RWPE1 (cell line): ENCODE data around the gene FGF9.

ENCODE experiments used
- CTCF ChIA-PET: fragments of 350-600 bp; sonication (Branson Sonifier 250); formaldehyde crosslinking; extraction: SDS; loops from one replicate; lab custom pipeline; 2021; lab: Yijun Ruan, JAX
- POLR2A ChIA-PET: fragments of 400-600 bp; formaldehyde crosslinking; extraction: SDS; loops from one replicate; lab custom pipeline; 2020; ENCODE audit warnings: antibody characterized with exemption; ENCODE audit not compliant: low non-redundant PET; lab: Yijun Ruan, JAX
- DNase-seq: peaks from one replicate; pipeline ENCODE4 v3.0.0; 2012; ENCODE audit warnings: low spot score
- H3K27ac ChIP-seq: fragments of 450-650 bp; 2 replicates; pipeline ENCODE4 v1.5.1; 2017
- TF ChIP-seq, protein P1 (sequence below): fragments of 450-650 bp; conservative IDR thresholded peaks from 2 replicates; pipeline ENCODE4 v1.5.1; 2017; ENCODE audit warnings: low read depth, mild to moderate bottlenecking

The FGF9 gene

GRCh38 chr13:21668732-21669275 is 2.1 kb upstream of the FGF9 start:
- ChIA-PET CTCF (interaction anchor here (0.7 kb wide), 1 partner anchor 108 kb away, joined by 5 read pairs; no protein-coding TSS in a partner anchor), POLR2A (no interaction called here)
- no peak overlapping the region for H3K27ac ChIP-seq
- DNase-seq: no peak
- TF ChIP-seq, protein P1, sequence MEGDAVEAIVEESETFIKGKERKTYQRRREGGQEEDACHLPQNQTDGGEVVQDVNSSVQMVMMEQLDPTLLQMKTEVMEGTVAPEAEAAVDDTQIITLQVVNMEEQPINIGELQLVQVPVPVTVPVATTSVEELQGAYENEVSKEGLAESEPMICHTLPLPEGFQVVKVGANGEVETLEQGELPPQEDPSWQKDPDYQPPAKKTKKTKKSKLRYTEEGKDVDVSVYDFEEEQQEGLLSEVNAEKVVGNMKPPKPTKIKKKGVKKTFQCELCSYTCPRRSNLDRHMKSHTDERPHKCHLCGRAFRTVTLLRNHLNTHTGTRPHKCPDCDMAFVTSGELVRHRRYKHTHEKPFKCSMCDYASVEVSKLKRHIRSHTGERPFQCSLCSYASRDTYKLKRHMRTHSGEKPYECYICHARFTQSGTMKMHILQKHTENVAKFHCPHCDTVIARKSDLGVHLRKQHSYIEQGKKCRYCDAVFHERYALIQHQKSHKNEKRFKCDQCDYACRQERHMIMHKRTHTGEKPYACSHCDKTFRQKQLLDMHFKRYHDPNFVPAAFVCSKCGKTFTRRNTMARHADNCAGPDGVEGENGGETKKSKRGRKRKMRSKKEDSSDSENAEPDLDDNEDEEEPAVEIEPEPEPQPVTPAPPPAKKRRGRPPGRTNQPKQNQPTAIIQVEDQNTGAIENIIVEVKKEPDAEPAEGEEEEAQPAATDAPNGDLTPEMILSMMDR: no peak

DNA sequence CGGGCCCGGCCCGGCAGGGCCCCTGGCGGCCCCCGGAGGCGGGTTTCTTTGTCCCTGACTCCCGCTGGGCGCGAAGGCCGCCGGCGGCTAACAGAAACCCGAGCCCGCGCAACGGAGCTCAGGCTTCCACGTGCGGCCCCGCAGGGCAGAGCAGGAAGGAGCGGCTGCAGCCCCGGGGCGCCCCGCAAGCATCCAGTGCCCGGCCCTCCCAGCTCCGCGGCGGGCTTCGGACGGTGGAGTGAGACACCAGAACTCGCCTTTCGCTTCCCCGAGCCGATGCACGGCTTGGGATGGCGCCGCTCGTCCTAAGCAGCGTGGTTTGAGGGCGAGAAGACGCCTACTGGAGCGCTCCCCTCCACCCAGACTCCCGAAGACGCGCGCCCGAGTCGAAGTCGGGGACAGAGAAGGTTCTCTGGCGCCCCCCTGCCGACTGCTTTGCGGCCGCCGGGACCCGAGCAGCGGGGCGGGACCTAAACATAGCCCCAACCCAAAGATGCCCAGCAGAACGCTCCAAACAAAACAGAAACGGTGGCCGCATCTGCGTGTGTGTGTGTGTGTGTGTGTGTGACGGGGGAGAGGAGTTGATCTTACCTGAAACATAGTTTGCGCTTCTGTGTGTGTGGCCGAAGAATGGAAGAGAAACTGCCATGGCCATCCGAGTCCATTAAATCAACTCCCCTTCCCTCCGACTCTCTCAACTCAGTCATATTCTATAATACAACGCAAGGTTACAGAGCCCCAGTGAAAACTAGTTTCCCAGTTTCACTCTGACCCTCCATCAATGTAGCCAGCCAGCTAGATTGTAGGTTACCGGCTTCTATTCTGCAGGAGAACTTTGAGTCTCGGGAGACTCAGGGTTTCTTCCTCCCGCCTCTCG is 629 bp upstream of the FGF9 start:
- peak; percentile 40 for DNase-seq
- TF ChIP-seq, protein P1: peak; percentile 44
- ChIA-PET POLR2A (no interaction called here), CTCF (interaction anchor here (0.6 to 0.7 kb wide), 4 partner anchors 32 to 745 kb away, joined by 3 to 5 read pairs (median 4); no protein-coding TSS in a partner anchor)
- peak overlapping the region; percentile 70 for H3K27ac ChIP-seq

DNA sequence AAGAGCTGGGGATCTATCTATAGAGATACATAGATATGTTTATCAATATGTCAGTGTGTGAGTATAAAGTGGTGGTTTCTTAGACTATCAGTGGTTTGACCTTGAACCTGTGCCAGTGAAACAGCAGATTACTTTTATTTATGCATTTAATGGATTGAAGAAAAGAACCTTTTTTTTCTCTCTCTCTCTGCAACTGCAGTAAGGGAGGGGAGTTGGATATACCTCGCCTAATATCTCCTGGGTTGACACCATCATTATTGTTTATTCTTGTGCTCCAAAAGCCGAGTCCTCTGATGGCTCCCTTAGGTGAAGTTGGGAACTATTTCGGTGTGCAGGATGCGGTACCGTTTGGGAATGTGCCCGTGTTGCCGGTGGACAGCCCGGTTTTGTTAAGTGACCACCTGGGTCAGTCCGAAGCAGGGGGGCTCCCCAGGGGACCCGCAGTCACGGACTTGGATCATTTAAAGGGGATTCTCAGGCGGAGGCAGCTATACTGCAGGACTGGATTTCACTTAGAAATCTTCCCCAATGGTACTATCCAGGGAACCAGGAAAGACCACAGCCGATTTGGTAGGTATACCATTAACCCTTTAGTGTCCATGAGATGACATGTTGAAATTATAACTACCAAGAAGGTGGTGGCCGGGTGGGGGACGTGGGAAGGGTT is 880 bp downstream of the FGF9 start:
- H3K27ac ChIP-seq: no peak overlapping the region
- POLR2A ChIA-PET: no interaction called here
- CTCF ChIA-PET: no interaction called here
- no peak for DNase-seq
- TF ChIP-seq, protein P1: no peak

DNA sequence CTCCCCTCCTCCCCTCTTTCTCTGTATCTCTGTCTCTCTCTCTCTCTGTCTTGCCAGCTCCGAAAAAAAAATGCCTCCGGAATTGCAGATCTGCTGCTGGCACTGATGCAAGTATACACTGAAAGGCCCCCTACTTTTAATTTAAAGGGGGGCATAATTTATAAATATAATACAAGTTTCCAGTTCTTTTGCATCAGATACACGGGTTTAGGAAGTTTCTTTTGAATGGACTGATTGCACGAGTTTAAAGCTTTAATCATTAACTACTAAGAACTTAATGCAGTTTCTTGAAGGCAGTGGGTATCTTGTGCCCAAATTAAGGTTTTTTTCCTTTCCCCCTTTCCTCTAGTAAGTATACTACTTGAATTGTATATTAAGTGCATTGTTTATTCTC is 1.4 kb downstream of the FGF9 start:
- TF ChIP-seq, protein P1: no peak
- ChIA-PET POLR2A (no interaction called here), CTCF (no interaction called here)
- DNase-seq: no peak
- no peak overlapping the region for H3K27ac ChIP-seq

DNA sequence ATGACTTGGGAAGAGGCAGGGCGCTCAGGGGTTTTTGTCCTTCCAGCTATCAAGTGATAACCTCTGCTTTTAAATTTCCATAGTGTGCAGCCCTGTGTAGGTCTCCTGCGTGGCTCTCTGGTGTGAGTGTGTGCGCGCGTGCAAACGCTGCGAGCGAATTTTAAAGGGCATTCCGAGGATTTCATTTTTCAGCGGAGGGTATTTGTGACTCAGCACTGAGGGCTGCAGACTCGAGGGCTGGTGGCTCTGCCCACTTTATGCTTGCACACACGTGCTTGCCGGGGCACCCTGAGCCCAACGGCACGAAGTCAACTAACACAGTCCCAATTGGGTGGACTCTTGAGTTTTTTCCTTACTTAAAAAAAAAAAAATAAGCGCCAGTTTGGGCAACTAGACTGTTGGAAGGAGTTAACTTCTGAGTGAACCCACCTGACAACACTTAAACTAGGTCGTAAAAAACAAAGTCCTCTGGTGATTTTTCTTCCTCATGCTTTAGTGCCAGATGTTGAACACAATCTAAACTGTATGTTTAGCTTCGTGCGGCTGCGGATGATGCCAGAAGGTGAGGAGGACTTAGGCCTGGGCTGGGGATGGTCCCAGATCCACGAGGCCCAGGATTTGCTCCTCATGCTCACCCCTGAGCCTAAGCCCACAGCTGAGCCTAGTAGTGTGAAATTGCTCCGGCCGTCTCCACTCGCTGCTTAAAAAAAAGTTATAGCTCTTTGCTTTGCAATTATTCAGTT is 2.1 kb downstream of the FGF9 start:
- DNase-seq: no peak
- H3K27ac ChIP-seq: no peak overlapping the region
- TF ChIP-seq, protein P1: no peak
- ChIA-PET POLR2A (no interaction called here), CTCF (no interaction called here)

DNA sequence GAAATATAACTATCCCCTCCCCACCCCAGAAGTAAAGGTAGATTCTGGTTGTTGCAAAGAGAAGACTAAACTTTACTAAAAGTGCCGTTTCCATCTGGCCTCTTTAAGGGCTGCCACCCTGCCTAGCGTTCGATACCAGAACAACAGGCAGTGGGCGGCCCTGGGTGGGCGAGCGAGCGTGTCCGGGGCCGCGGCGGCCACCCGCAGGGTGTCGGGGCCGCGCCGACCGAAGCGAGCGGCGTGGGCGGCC is 2.6 kb downstream of the FGF9 start:
- TF ChIP-seq, protein P1: no peak
- no peak for DNase-seq
- ChIA-PET CTCF (no interaction called here), POLR2A (no interaction called here)
- no peak overlapping the region for H3K27ac ChIP-seq
